ENCODE measurements around the gene TTLL12. TPM values are rescaled to one million over a fixed set of nuclear protein-coding genes. Genes with fewer than 3 reads are reported as not detected.

TTLL12 gene
- total RNA-seq, 1 experiment from 2014 or later, result 46.4 TPM

- no peak overlapping the region for H3K4me3 Mint-ChIP-seq (ENCODE audit: unreplicated experiment)
- Histone ChIP-seq H3K4me3 (ENCODE audit: low read depth, low read length) (no peak overlapping the region), H3K36me3 (ENCODE audit: control insufficient read depth, insufficient read depth, low read length) (no peaks in the 10 kb centered on the region), H3K4me1 (no peaks in the 10 kb centered on the region), H3K27me3 (replicated peaks; ENCODE audit: control insufficient read depth, insufficient read depth, low read length) (no peaks in the 10 kb centered on the region), H3K9me3 (no peaks in the 10 kb centered on the region)
- H3K27me3 Mint-ChIP-seq (ENCODE audit: insufficient read depth, unreplicated experiment), result no peaks in the 10 kb centered on the region
- no TSS peak for BruUV-seq (replicated peaks)
- DNase-seq, result no peak
- H3K36me3 Mint-ChIP-seq (ENCODE audit: insufficient read depth, unreplicated experiment), result no peaks in the 10 kb centered on the region
- no peak overlapping the region for H3K27ac Mint-ChIP-seq (ENCODE audit: unreplicated experiment)
- no peaks in the 10 kb centered on the region for H3K4me1 Mint-ChIP-seq (ENCODE audit: low read depth, unreplicated experiment)
- TF ChIP-seq CTCF (IDR thresholded peaks at IDR 0.05; ENCODE audit: insufficient read depth in 1 of 2, low read depth in 1 of 2, low read length in 1 of 2, severe bottlenecking in 1 of 2, unreplicated experiment in 1 of 2), result no peak
- CTCF ChIA-PET, result no interaction called here
- POLR2A ChIA-PET, result no interaction called here
- no peaks in the 10 kb centered on the region for H3K9me3 Mint-ChIP-seq (ENCODE audit: unreplicated experiment)
- intact Hi-C loops (cut with micrococcal nuclease; ENCODE audit: unreplicated experiment), result no loop called here
These were observed 35.3 kb upstream of the TTLL12 start for GRCh38 chr22:43222262-43222661.

GRCh38 chr22:43220625-43221380 is 33.9 kb upstream of the TTLL12 start:
- intact Hi-C loops (cut with micrococcal nuclease; ENCODE audit: unreplicated experiment), result no loop called here
- Histone ChIP-seq H3K27me3 (replicated peaks; ENCODE audit: control insufficient read depth, insufficient read depth, low read length) (no peaks in the 10 kb centered on the region), H3K4me1 (no peaks in the 10 kb centered on the region), H3K9me3 (no peaks in the 10 kb centered on the region), H3K4me3 (ENCODE audit: low read depth, low read length) (no peak overlapping the region), H3K36me3 (ENCODE audit: control insufficient read depth, insufficient read depth, low read length) (no peaks in the 10 kb centered on the region)
- Mint-ChIP-seq H3K4me1 (ENCODE audit: low read depth, unreplicated experiment) (no peaks in the 10 kb centered on the region), H3K4me3 (ENCODE audit: unreplicated experiment) (no peak overlapping the region), H3K27ac (ENCODE audit: unreplicated experiment) (no peak overlapping the region), H3K27me3 (ENCODE audit: insufficient read depth, unreplicated experiment) (no peaks in the 10 kb centered on the region), H3K9me3 (ENCODE audit: unreplicated experiment) (no peaks in the 10 kb centered on the region), H3K36me3 (ENCODE audit: insufficient read depth, unreplicated experiment) (no peaks in the 10 kb centered on the region)
- ChIA-PET POLR2A (no interaction called here), CTCF (interaction anchor here (1.1 kb wide), 1 partner anchor 11 kb away, joined by 3 read pairs; no protein-coding TSS in a partner anchor)
- DNase-seq, result no peak
- BruUV-seq (replicated peaks), result no TSS peak
- TF ChIP-seq CTCF (IDR thresholded peaks at IDR 0.05; ENCODE audit: insufficient read depth in 1 of 2, low read depth in 1 of 2, low read length in 1 of 2, severe bottlenecking in 1 of 2, unreplicated experiment in 1 of 2), result no peak

- H3K27me3 ChIP-seq (replicated peaks; ENCODE audit: control insufficient read depth, insufficient read depth, low read length), result no peaks in the 10 kb centered on the region
- ChIA-PET CTCF (interaction anchor here (0.6 kb wide), 1 partner anchor 227 kb away, joined by 4 read pairs; no protein-coding TSS in a partner anchor), POLR2A (no interaction called here)
- Mint-ChIP-seq H3K9me3 (ENCODE audit: unreplicated experiment) (no peaks in the 10 kb centered on the region), H3K27ac (ENCODE audit: unreplicated experiment) (no peak overlapping the region), H3K4me1 (ENCODE audit: low read depth, unreplicated experiment) (no peaks in the 10 kb centered on the region), H3K36me3 (ENCODE audit: insufficient read depth, unreplicated experiment) (no peaks in the 10 kb centered on the region), H3K27me3 (ENCODE audit: insufficient read depth, unreplicated experiment) (no peaks in the 10 kb centered on the region), H3K4me3 (ENCODE audit: unreplicated experiment) (no peak overlapping the region)
- no peaks in the 10 kb centered on the region for H3K4me1 ChIP-seq
- H3K9me3 ChIP-seq, result no peaks in the 10 kb centered on the region
- TF ChIP-seq CTCF (IDR thresholded peaks at IDR 0.05; ENCODE audit: insufficient read depth in 1 of 2, low read depth in 1 of 2, low read length in 1 of 2, severe bottlenecking in 1 of 2, unreplicated experiment in 1 of 2), result no peak
- DNase-seq, result no peak
- intact Hi-C loops (cut with micrococcal nuclease; ENCODE audit: unreplicated experiment), result no loop called here
- H3K4me3 ChIP-seq (ENCODE audit: low read depth, low read length), result no peak overlapping the region
- H3K36me3 ChIP-seq (ENCODE audit: control insufficient read depth, insufficient read depth, low read length), result no peaks in the 10 kb centered on the region
- BruUV-seq (replicated peaks), result no TSS peak
These were observed 31.9 kb upstream of the TTLL12 start for GRCh38 chr22:43218786-43219185.
